WERI-Rb-1 (cell line): ENCODE data around the gene NUP133.

Experiments
- DNase-seq: peaks from one replicate; pipeline ENCODE4 v3.0.0-alpha.2; 2020
- H3K27ac ChIP-seq: fragments of 250-450 bp; sonication (Bioruptor Pico); 2 replicates; pipeline ENCODE4 v1.5.1; 2020; ENCODE audit warnings: mild to moderate bottlenecking, moderate library complexity
- H3K27me3 ChIP-seq: fragments of 250-450 bp; sonication (Bioruptor Pico); 2 replicates; pipeline ENCODE4 v1.5.1; 2021; ENCODE audit warnings: mild to moderate bottlenecking, low read depth, moderate library complexity; ENCODE audit not compliant: insufficient read depth, severe bottlenecking
- H3K36me3 ChIP-seq: fragments of 250-450 bp; sonication (Bioruptor Pico); 2 replicates; pipeline ENCODE4 v1.5.1; 2020; ENCODE audit warnings: mild to moderate bottlenecking, moderate library complexity
- H3K4me3 ChIP-seq: 2 replicates; pipeline ENCODE4 v1.5.1; 2011; ENCODE audit warnings: low read depth, mild to moderate bottlenecking, control low read depth, low read length
- H3K9me3 ChIP-seq: fragments of 250-450 bp; sonication (Bioruptor Pico); 2 replicates; pipeline ENCODE4 v1.5.1; 2021; ENCODE audit warnings: mild to moderate bottlenecking, moderate library complexity; ENCODE audit not compliant: severe bottlenecking
- TF ChIP-seq, protein P1 (sequence below): IDR thresholded peaks from 2 replicates; pipeline ENCODE4 v1.5.1; 2011; ENCODE audit warnings: low read depth, mild to moderate bottlenecking, control low read depth, inconsistent platforms, low read length

Gene NUP133

GRCh38 chr1:229466887-229467286, 41.3 kb downstream of the NUP133 start:
- Histone ChIP-seq H3K4me3 (no peak overlapping the region), H3K9me3 (no peaks in the 10 kb centered on the region), H3K27ac (no peak overlapping the region), H3K36me3 (peaks cover 6% of the 10 kb centered on the region), H3K27me3 (no peaks in the 10 kb centered on the region)
- TF ChIP-seq, protein P1, sequence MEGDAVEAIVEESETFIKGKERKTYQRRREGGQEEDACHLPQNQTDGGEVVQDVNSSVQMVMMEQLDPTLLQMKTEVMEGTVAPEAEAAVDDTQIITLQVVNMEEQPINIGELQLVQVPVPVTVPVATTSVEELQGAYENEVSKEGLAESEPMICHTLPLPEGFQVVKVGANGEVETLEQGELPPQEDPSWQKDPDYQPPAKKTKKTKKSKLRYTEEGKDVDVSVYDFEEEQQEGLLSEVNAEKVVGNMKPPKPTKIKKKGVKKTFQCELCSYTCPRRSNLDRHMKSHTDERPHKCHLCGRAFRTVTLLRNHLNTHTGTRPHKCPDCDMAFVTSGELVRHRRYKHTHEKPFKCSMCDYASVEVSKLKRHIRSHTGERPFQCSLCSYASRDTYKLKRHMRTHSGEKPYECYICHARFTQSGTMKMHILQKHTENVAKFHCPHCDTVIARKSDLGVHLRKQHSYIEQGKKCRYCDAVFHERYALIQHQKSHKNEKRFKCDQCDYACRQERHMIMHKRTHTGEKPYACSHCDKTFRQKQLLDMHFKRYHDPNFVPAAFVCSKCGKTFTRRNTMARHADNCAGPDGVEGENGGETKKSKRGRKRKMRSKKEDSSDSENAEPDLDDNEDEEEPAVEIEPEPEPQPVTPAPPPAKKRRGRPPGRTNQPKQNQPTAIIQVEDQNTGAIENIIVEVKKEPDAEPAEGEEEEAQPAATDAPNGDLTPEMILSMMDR, result no peak
- no peak for DNase-seq

- H3K27me3 ChIP-seq, result no peaks in the 10 kb centered on the region
- DNase-seq, result no peak
- TF ChIP-seq, protein P1, result no peak
- H3K4me3 ChIP-seq, result no peak overlapping the region
- H3K9me3 ChIP-seq, result no peaks in the 10 kb centered on the region
- H3K27ac ChIP-seq, result no peak overlapping the region
- H3K36me3 ChIP-seq, result peaks cover 6% of the 10 kb centered on the region
Observed at GRCh38 chr1:229464672-229465071, 43.5 kb downstream of the NUP133 start.

- Histone ChIP-seq H3K27ac (no peak overlapping the region), H3K27me3 (no peaks in the 10 kb centered on the region), H3K36me3 (peaks cover 6% of the 10 kb centered on the region), H3K9me3 (no peaks in the 10 kb centered on the region), H3K4me3 (no peak overlapping the region)
- TF ChIP-seq, protein P1, result no peak
- no peak for DNase-seq
Observed at GRCh38 chr1:229461032-229461668, 47.0 kb downstream of the NUP133 start.

- DNase-seq, result no peak
- Histone ChIP-seq H3K27ac (no peak overlapping the region), H3K36me3 (peaks cover 6% of the 10 kb centered on the region), H3K4me3 (no peak overlapping the region), H3K9me3 (no peaks in the 10 kb centered on the region), H3K27me3 (no peaks in the 10 kb centered on the region)
- TF ChIP-seq, protein P1, result no peak
Observed at GRCh38 chr1:229459815-229460214, 48.3 kb downstream of the NUP133 start.

- no peak for DNase-seq
- TF ChIP-seq, protein P1, result no peak
- Histone ChIP-seq H3K9me3 (no peaks in the 10 kb centered on the region), H3K27ac (no peak overlapping the region), H3K4me3 (no peak overlapping the region), H3K36me3 (no peaks in the 10 kb centered on the region; the same call in 1 of the 2 replicates), H3K27me3 (no peaks in the 10 kb centered on the region)
Observed at GRCh38 chr1:229457436-229457835, 50.7 kb downstream of the NUP133 start.

DNA sequence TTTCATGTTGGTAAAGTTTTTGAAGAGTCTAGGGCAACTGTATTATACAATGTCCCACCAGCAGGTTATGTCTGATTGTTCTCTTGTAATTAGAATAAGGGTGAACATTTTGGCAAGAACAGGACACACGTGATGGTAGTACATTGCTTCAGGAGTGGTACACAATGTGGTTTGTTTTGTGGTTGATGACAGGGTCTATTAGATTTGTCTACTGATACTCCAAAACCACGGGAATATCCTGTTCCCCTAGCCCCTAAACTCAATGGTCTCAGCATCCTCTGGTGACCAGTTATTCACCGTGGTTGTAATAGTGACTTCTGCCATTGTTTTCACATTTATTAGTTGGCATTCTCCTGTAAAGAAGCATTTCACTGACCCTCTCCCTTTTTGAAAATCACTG, 52.1 kb downstream of the NUP133 start:
- Histone ChIP-seq H3K27me3 (no peaks in the 10 kb centered on the region), H3K4me3 (no peak overlapping the region), H3K27ac (no peak overlapping the region), H3K36me3 (no peaks in the 10 kb centered on the region), H3K9me3 (no peaks in the 10 kb centered on the region)
- TF ChIP-seq, protein P1, result no peak
- DNase-seq, result no peak
